Psoas muscle (tissue), 8 donors: Measurements from ENCODE around the gene C2orf49. TPM values are rescaled to one million over a fixed set of nuclear protein-coding genes. Genes with fewer than 3 reads are reported as not detected.

Experiments used
- ATAC-seq, 4 donors: fragments of 200-7000 bp; cut with Tn5 transposase; one replicate each; pipeline ENCODE4 v1.9.1; 2020; ENCODE audit warnings: moderate library complexity in 3 of 4, mild to moderate bottlenecking in 2 of 4
- DNase-seq, 2 donors: peaks; one replicate each; pipeline ENCODE4 v3.0.0-alpha.2; 2020
- H3K27ac ChIP-seq: fragments of 200-600 bp; one replicate; pipeline ENCODE4 v1.8.0; 2022
- H3K27me3 ChIP-seq, 3 donors: fragments of 200-600 bp in 1 of 3; one replicate each; pipeline versions ENCODE4 v1.6.1 to v1.8.0; 2013 to 2022; ENCODE audit warnings: low read length in 2 of 3, mild to moderate bottlenecking in 2 of 3, moderate library complexity in 1 of 3; ENCODE audit not compliant: insufficient read depth in 3 of 3
- H3K36me3 ChIP-seq, 2 donors: fragments of 200-600 bp in 1 of 2; one replicate each; pipeline versions ENCODE4 v1.6.1 to v1.8.0; 2013 to 2022; ENCODE audit warnings: low read depth in 1 of 2, mild to moderate bottlenecking in 1 of 2, moderate library complexity in 1 of 2; ENCODE audit not compliant: insufficient read depth in 1 of 2
- H3K4me1 ChIP-seq: fragments of 200-600 bp; one replicate; pipeline ENCODE4 v1.8.0; 2022
- H3K4me3 ChIP-seq: fragments of 200-600 bp; one replicate; pipeline ENCODE4 v1.8.0; 2022; ENCODE audit warnings: mild to moderate bottlenecking
- H3K9me3 ChIP-seq: fragments of 200-600 bp; one replicate; pipeline ENCODE4 v1.8.0; 2022
- CTCF ChIP-seq: fragments of 200-600 bp; IDR thresholded peaks from one replicate; pipeline ENCODE4 v1.8.0; 2022; ENCODE audit warnings: antibody characterized with exemption
- WGBS, 3 donors: extraction: QIAGEN DNeasy Blood & Tissue Kit; methylation state at CpG; one replicate each; pipeline versions ENCODE4 v1.1.6 to v1.1.7; 2013; 5-methylcytosine and 5-hydroxymethylcytosine counted together
- intact Hi-C, 2 donors: fragments of 100-400 bp; cut with DNase I; formaldehyde crosslinking; loops; one replicate each; pipeline versions ENCODE4 v1.11.0 to v1.14.2; 2022
- polyA plus RNA-seq, 3 donors: library from polyadenylated mRNA; stranded (reverse); fragments of 200-250 nt; gene quantifications; one replicate each; pipeline ENCODE4 v1.2.3, GENCODE V29; 2013
- total RNA-seq, 4 donors: library from RNA; stranded (reverse); fragmentation: NEBNext Ultra II Directional in 2 of 4; extraction: Animal tissue kit (Norgen Biotek cat#: 25700) in 2 of 4; gene quantifications; one replicate each; pipeline versions ENCODE4 v1.2.1 to v1.2.4, GENCODE V29; 2021 to 2023
- donor health status: healthy with polysubstance abuse.
- donor health status: DM: no; HTN: no; CAD: no; lungs with moderate emphysema.
- donor health status: Bipolar disorder and iron deficiency.
- donor health status: healthy.
- donor health status: DM: yes; HTN: yes; CAD: no.
- donor health status: DM: no; HTN: no; CAD: no.
- donor health status: DM: no; HTN: no; CAD: no.
- donor health status: DM: yes; HTN: yes; CAD: no.

Gene C2orf49
- total and polyA plus RNA-seq, 7 donors: 13.2 to 24.6 (median 15.0) TPM

GRCh38 chr2:105298017-105298416, 39.3 kb upstream of the C2orf49 start:
- no peaks in the 10 kb centered on the region for H3K27me3 ChIP-seq
- TF ChIP-seq CTCF: no peak
- peaks cover 3 to 54% of the 10 kb centered on the region in 2 donors for H3K36me3 ChIP-seq
- H3K27ac ChIP-seq: no peak overlapping the region
- H3K9me3 ChIP-seq: no peaks in the 10 kb centered on the region
- no peak for DNase-seq
- H3K4me3 ChIP-seq: no peak overlapping the region
- 93 to 100% (median 99%) methylated on average over 3 of the region's 3 CpGs for WGBS, 3 donors
- H3K4me1 ChIP-seq: no peaks in the 10 kb centered on the region
- ATAC-seq: no peak
- intact Hi-C loops: no loop called here

GRCh38 chr2:105299290-105299689, 38.0 kb upstream of the C2orf49 start:
- DNase-seq: no peak
- intact Hi-C loops: no loop called here
- 87 to 92% (median 87%) methylated on average over 5 of the region's 5 CpGs for WGBS, 3 donors
- Histone ChIP-seq H3K27ac (no peak overlapping the region), H3K36me3 (peaks cover 3 to 46% of the 10 kb centered on the region in 2 donors), H3K4me1 (no peaks in the 10 kb centered on the region), H3K27me3 (no peaks in the 10 kb centered on the region), H3K9me3 (no peaks in the 10 kb centered on the region), H3K4me3 (no peak overlapping the region)
- ATAC-seq: no peak
- TF ChIP-seq CTCF: no peak

- DNase-seq: no peak
- no peak for TF ChIP-seq CTCF
- Histone ChIP-seq H3K36me3 (peaks cover 6 to 28% of the 10 kb centered on the region in 2 donors), H3K4me1 (no peaks in the 10 kb centered on the region), H3K27ac (no peak overlapping the region), H3K9me3 (no peaks in the 10 kb centered on the region), H3K27me3 (no peaks in the 10 kb centered on the region), H3K4me3 (no peak overlapping the region)
- no peak for ATAC-seq
- WGBS, 3 donors: 91 to 94% (median 92%) methylated on average over 3 of the region's 3 CpGs
- intact Hi-C loops: no loop called here
These were observed 35.7 kb upstream of the C2orf49 start for GRCh38 chr2:105301646-105302045.

GRCh38 chr2:105307146-105307545, 30.2 kb upstream of the C2orf49 start:
- Histone ChIP-seq H3K36me3 (peaks cover 6 to 22% of the 10 kb centered on the region in 2 donors), H3K27me3 (no peaks in the 10 kb centered on the region), H3K4me1 (no peaks in the 10 kb centered on the region), H3K9me3 (no peaks in the 10 kb centered on the region), H3K27ac (no peak overlapping the region), H3K4me3 (no peak overlapping the region)
- ATAC-seq (no peak), DNase-seq (no peak)
- no peak for TF ChIP-seq CTCF
- intact Hi-C loops: no loop called here
- WGBS, 3 donors: 87 to 91% (median 88%) methylated on average over 7 of the region's 7 CpGs

- no peak for DNase-seq
- Histone ChIP-seq H3K27me3 (no peaks in the 10 kb centered on the region), H3K9me3 (no peaks in the 10 kb centered on the region), H3K27ac (no peak overlapping the region), H3K4me3 (no peak overlapping the region), H3K36me3 (peaks cover 6 to 22% of the 10 kb centered on the region in 2 donors), H3K4me1 (no peaks in the 10 kb centered on the region)
- WGBS, 3 donors: 87 to 95% (median 93%) methylated on average over 19 of the region's 19 CpGs
- intact Hi-C loops: no loop called here
- no peak for ATAC-seq
- no peak for TF ChIP-seq CTCF
These were observed 29.8 kb upstream of the C2orf49 start for GRCh38 chr2:105307550-105307949.
